H1 (cell line): ENCODE measurements around the gene ARSA. TPM values are rescaled to one million over a fixed set of nuclear protein-coding genes. Genes with fewer than 3 reads are reported as not detected.

Experiments used
- BCL11A ChIP-seq, 2 experiments: IDR thresholded peaks; one replicate each; pipeline ENCODE4 v1.6.1; 2011; ENCODE audit warnings: low read depth in 2 of 2, low read length in 2 of 2, mild to moderate bottlenecking in 2 of 2
- KDM1A ChIP-seq: fragments of 200-600, 300-600 bp; sonication (generic); IDR thresholded peaks from 2 replicates; pipeline ENCODE4 v1.7.1; 2016; ENCODE audit warnings: mild to moderate bottlenecking, low read length, borderline replicate concordance
- RAD21 ChIP-seq, 2 experiments: IDR thresholded peaks in 1 of 2; conservative IDR thresholded peaks in 1 of 2; 2 replicates each; pipeline ENCODE4 v1.6.1; 2011; ENCODE audit warnings: low read depth in 2 of 2, low read length in 2 of 2, improper control_type of control experiment in 1 of 2, inconsistent platforms in 1 of 2, mild to moderate bottlenecking in 1 of 2, moderate library complexity in 1 of 2
- polyA plus RNA-seq, 7 experiments: library from polyadenylated mRNA; depleted of rRNA in 3 of 7; stranded (reverse) in 5 of 7; unstranded in 2 of 7; fragments of >200 nt in 5 of 7; fragments of 200-250 nt in 2 of 7; gene quantifications; 1 replicate in 5 of 7; 2 replicates in 1 of 7; 4 replicates in 1 of 7; pipeline versions ENCODE4 v1.2.1 to v1.2.3, GENCODE V29; 2011 to 2013; ENCODE audit warnings: missing spikeins in 2 of 7, mixed read lengths in 2 of 7
- total RNA-seq: library from RNA; stranded (reverse); fragmentation: NEBNext Ultra II Directional; extraction: Animal tissue kit (Norgen Biotek cat#: 25700); gene quantifications from 2 replicates; pipeline ENCODE4 v1.2.1, GENCODE V29; 2021

ARSA gene
- total and polyA plus RNA-seq, 2 of the 8 experiments (the other 6 are each of a cell fraction or from before 2014, with no cell fraction given), result 9.8 to 10.1 TPM

DNA sequence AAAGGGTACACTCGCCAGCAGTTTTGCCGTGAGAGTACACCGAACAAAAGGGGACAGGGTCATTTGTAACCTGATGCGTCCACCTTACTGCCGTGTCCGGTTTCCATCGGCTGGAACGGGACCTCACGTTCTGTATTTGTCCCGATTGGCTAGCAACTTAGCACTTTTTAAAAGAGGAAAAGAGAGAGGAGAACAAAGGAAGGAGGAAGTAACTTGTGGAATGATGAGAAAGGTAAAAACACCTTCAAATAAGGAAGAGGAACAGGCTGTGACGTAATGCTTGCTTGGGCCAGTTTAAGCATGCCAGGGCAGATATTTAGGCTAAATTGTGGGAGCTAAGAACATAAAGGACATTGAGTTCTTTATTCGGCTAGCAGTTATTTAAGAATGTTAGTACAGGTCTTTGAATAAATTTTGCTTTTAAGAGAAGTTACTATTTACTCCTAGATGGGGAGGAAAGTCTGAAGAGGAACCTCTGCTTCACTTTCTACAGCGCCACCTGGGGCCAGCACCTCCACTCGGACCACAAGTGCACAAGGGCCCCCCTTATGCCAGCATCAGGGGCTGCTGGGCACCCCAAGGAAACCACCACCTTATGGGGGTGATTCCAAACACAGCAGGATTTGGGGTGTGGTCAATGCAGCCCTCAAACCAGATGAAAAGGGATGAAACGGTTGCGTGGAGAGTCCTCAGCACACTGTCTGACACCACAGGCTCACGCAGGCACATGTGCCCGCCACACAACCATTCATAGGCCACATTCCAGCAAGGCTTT is 5.8 kb downstream of the ARSA start (continued):
- no peak for TF ChIP-seq KDM1A
- TF ChIP-seq RAD21 (IDR thresholded peaks at IDR 0.05 in 1 of 2, conservative IDR thresholded peaks at IDR 0.05 in 1 of 2; ENCODE audit: low read depth in 2 of 2, low read length in 2 of 2), result peak in 1 of 2 experiments; percentile 25; a peak in 3 of 4 replicates
- no peak for TF ChIP-seq BCL11A (IDR thresholded peaks at IDR 0.05; ENCODE audit: low read depth in 2 of 2, low read length in 2 of 2)
